Endothelial cell of umbilical vein (primary cell): ENCODE measurements around the gene MNS1. TPM values are rescaled to one million over a fixed set of nuclear protein-coding genes. Genes with fewer than 3 reads are reported as not detected.

Experiments used
- BruUV-seq: library from RNA; stranded (reverse); fragments of 400-500 nt; replicated peaks from 2 replicates; lab custom pipeline; 2021; lab: Mats Ljungman, UMichigan
- CTCF ChIA-PET: fragments of 300-600, 350-600 bp; sonication (Branson Sonifier 250); formaldehyde crosslinking; loops from one replicate; lab custom pipeline; 2021; ENCODE audit warnings: antibody characterized with exemption, inconsistent platforms; lab: Charles Lee
- POLR2A ChIA-PET: fragments of 300-600, 350-600 bp; sonication (Branson Sonifier 250); formaldehyde crosslinking; loops from one replicate; lab custom pipeline; 2021; ENCODE audit warnings: antibody characterized with exemption, inconsistent platforms; lab: Charles Lee
- DNase-seq: peaks from one replicate; pipeline ENCODE4 v3.0.0-alpha.2; 2011; ENCODE audit warnings: low read depth, low spot score
- FAIRE-seq: peaks from 2 replicates; lab custom pipeline; 2011; peaks lifted over from hg19 to GRCh38; lab: Jason Lieb, UNC
- H2AFZ ChIP-seq: 2 replicates; pipeline ENCODE4 v1.6.0; 2012; ENCODE audit warnings: low read depth, low read length, control low read depth, inconsistent platforms
- H3K27ac ChIP-seq: 2 replicates; pipeline ENCODE4 v1.5.1; 2011; ENCODE audit warnings: low read depth, mild to moderate bottlenecking, control low read depth, low read length, moderate library complexity; ENCODE audit not compliant: insufficient read depth
- H3K27me3 ChIP-seq, 2 experiments: 2 replicates each; pipeline versions ENCODE4 v1.6.0 to v1.6.1; 2011; ENCODE audit warnings: low read length in 2 of 2, mixed read lengths in 1 of 2; ENCODE audit not compliant: control insufficient read depth in 2 of 2, insufficient read depth in 2 of 2
- H3K36me3 ChIP-seq, 2 experiments: 2 replicates in 1 of 2; 3 replicates in 1 of 2; pipeline ENCODE4 v1.5.1; 2011; ENCODE audit warnings: low read length in 2 of 2, mild to moderate bottlenecking in 1 of 2, moderate library complexity in 1 of 2; ENCODE audit not compliant: control insufficient read depth in 2 of 2, insufficient read depth in 2 of 2; ENCODE audit errors: extremely low read depth in 1 of 2
- H3K4me1 ChIP-seq: 3 replicates; pipeline ENCODE4 v1.5.1; 2011; ENCODE audit warnings: mild to moderate bottlenecking, low read length; ENCODE audit not compliant: control insufficient read depth, insufficient read depth; ENCODE audit errors: extremely low read depth
- H3K4me2 ChIP-seq: 2 replicates; pipeline ENCODE4 v1.6.1; 2011; ENCODE audit warnings: low read length, control low read depth, mixed read lengths; ENCODE audit not compliant: insufficient read depth
- H3K4me3 ChIP-seq, 3 experiments: fragments of 200-600 bp in 1 of 3; sonication (generic), shearing (Covaris generic) in 1 of 3; replicated peaks in 1 of 3; 2 replicates each; pipeline ENCODE4 v1.5.1; 2011 to 2016; ENCODE audit warnings: control low read depth in 3 of 3, low read length in 3 of 3, mild to moderate bottlenecking in 2 of 3, inconsistent platforms in 1 of 3, low read depth in 1 of 3, moderate library complexity in 1 of 3; ENCODE audit not compliant: insufficient read depth in 1 of 3
- H3K79me2 ChIP-seq: 2 replicates; pipeline ENCODE4 v1.6.0; 2012; ENCODE audit warnings: low read length, inconsistent platforms; ENCODE audit not compliant: control insufficient read depth, insufficient read depth
- H3K9ac ChIP-seq: replicated peaks from 2 replicates; pipeline ENCODE3; 2011; ENCODE audit warnings: low read length, control low read depth; ENCODE audit not compliant: insufficient read depth; ENCODE audit errors: extremely low read depth
- H3K9me1 ChIP-seq: replicated peaks from 3 replicates; pipeline ENCODE4 v1.6.0; 2011; ENCODE audit warnings: mild to moderate bottlenecking, low read length; ENCODE audit not compliant: control insufficient read depth, insufficient read depth; ENCODE audit errors: extremely low read depth
- H3K9me3 ChIP-seq: replicated peaks from 2 replicates; pipeline ENCODE4 v1.5.1; 2012; ENCODE audit warnings: low read length, inconsistent platforms; ENCODE audit not compliant: control insufficient read depth, insufficient read depth
- H4K20me1 ChIP-seq: replicated peaks from 2 replicates; pipeline ENCODE3; 2011; ENCODE audit warnings: mild to moderate bottlenecking, low read length; ENCODE audit not compliant: control insufficient read depth, insufficient read depth; ENCODE audit errors: extremely low read depth
- CTCF ChIP-seq, 2 donors: IDR thresholded peaks; 1 replicate in 1 of 2; 2 replicates in 1 of 2; pipeline ENCODE4 v1.5.1; 2011; ENCODE audit warnings: low read length in 2 of 2, mild to moderate bottlenecking in 2 of 2, moderate library complexity in 2 of 2, control low read depth in 1 of 2, inconsistent platforms in 1 of 2, low read depth in 1 of 2; ENCODE audit not compliant: insufficient read depth in 1 of 2; ENCODE audit errors: extremely low read depth in 1 of 2
- EZH2 ChIP-seq: IDR thresholded peaks from 2 replicates; pipeline ENCODE4 v1.6.1; 2012; ENCODE audit warnings: borderline replicate concordance, low read depth, mild to moderate bottlenecking, moderate library complexity, low read length, inconsistent platforms; ENCODE audit not compliant: severe bottlenecking
- FOS ChIP-seq: IDR thresholded peaks from 2 replicates; pipeline ENCODE4 v1.6.1; 2011; ENCODE audit warnings: mild to moderate bottlenecking, low read length, moderate library complexity, borderline replicate concordance; ENCODE audit not compliant: insufficient read depth
- GATA2 ChIP-seq: IDR thresholded peaks from 2 replicates; pipeline ENCODE4 v1.7.0; 2011; ENCODE audit warnings: low read depth, mild to moderate bottlenecking, moderate library complexity, mixed read lengths, low read length; ENCODE audit not compliant: insufficient read length, insufficient read depth
- JUN ChIP-seq: IDR thresholded peaks from 2 replicates; pipeline ENCODE4 v1.6.1; 2011; ENCODE audit warnings: borderline replicate concordance, low read depth; ENCODE audit not compliant: insufficient read length, insufficient read depth
- MYC ChIP-seq: IDR thresholded peaks from one replicate; pipeline ENCODE4 v1.6.1; 2011; ENCODE audit warnings: mild to moderate bottlenecking, low read depth, low read length
- POLR2A ChIP-seq: IDR thresholded peaks from 2 replicates; pipeline ENCODE4 v1.6.1; 2012; ENCODE audit warnings: low read depth, mild to moderate bottlenecking, control low read depth, low read length
- POLR2AphosphoS5 ChIP-seq: IDR thresholded peaks from 2 replicates; pipeline ENCODE4 v1.6.1; 2012; ENCODE audit warnings: low read depth, mild to moderate bottlenecking, control low read depth, low read length, moderate library complexity; ENCODE audit not compliant: insufficient read depth
- dilution Hi-C: fragments of 300-500 bp; cut with MboI; formaldehyde crosslinking; loops from one replicate; pipeline ENCODE4 v1.15.0; 2019; ENCODE audit warnings: low sequenced_read_pairs; ENCODE audit not compliant: extremely low pct_ligation_motif_present
- intact Hi-C: fragments of 100-400 bp; cut with micrococcal nuclease; formaldehyde crosslinking; loops from one replicate; pipeline ENCODE4 v1.10.0; 2022
- polyA plus RNA-seq, 4 experiments: library from polyadenylated mRNA; depleted of rRNA in 3 of 4; stranded (reverse) in 3 of 4; unstranded in 1 of 4; fragments of >200 nt; gene quantifications; 2 replicates each; pipeline versions ENCODE4 v1.2.1 to v1.2.3, GENCODE V29; 2011 to 2012; ENCODE audit warnings: missing spikeins in 1 of 4
- total RNA-seq: library from RNA; stranded (reverse); gene quantifications from 2 replicates; pipeline ENCODE4 v1.2.3, GENCODE V29; 2021
- TF ChIP-seq, protein P1 (sequence below): IDR thresholded peaks from 2 replicates; pipeline ENCODE4 v1.6.1; 2011; ENCODE audit not compliant: insufficient read depth, insufficient read length

MNS1 gene
- total and polyA plus RNA-seq, 2 donors (not counting 3 experiments of a cell fraction or from before 2014, with no cell fraction given), result 0.25 to 2.6 TPM

DNA sequence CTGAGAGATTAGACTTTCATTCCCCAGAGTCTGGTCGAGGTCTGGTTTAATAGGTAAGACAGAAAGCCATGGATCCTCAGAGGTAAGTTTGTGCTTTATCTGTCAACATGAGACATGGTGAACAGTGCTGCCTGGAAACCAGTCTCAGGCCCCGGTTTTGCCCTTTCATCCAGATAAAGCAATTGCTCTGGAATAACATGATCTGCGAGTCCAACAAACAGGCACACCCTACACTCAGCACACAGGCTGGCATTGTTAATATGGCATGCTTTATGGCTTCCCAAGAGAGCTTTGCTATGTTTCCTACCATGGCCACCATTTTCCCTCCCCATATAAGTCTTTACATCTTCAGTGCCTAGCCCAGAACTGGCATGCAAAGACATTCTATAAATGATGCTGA is 30.1 kb upstream of the MNS1 start:
- no peaks in the 10 kb centered on the region for H3K79me2 ChIP-seq
- H3K4me2 ChIP-seq, result no peak overlapping the region
- DNase-seq (no peak), FAIRE-seq (no peak)
- no peak overlapping the region for H3K9ac ChIP-seq
- POLR2A ChIA-PET, result interaction anchor here (0.6 kb wide), 1 partner anchor 603 kb away, joined by 6 read pairs; no protein-coding TSS in a partner anchor
- TF ChIP-seq GATA2 (no peak), EZH2 (no peak), FOS (no peak), POLR2A (no peak), CTCF (IDR thresholded peaks at IDR 0.05; ENCODE audit: extremely low read depth in 1 of 2, insufficient read depth in 1 of 2, low read depth in 1 of 2, low read length in 2 of 2) (no peak), JUN (no peak), MYC (no peak), POLR2AphosphoS5 (no peak)
- TF ChIP-seq, protein P1, sequence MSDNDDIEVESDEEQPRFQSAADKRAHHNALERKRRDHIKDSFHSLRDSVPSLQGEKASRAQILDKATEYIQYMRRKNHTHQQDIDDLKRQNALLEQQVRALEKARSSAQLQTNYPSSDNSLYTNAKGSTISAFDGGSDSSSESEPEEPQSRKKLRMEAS, result no peak
- no peak overlapping the region for H2AFZ ChIP-seq
- no peaks in the 10 kb centered on the region for H3K9me3 ChIP-seq
- H3K4me3 ChIP-seq, result no peak overlapping the region
- dilution Hi-C loops (no loop called here), intact Hi-C loops (loop anchor here (5.0 to 10.0 kb wide), 4 partner anchors 237 to 717 kb away; partner anchors contain the start of genes TCF12 and ZNF280D)
- H3K4me1 ChIP-seq, result no peaks in the 10 kb centered on the region
- H4K20me1 ChIP-seq, result no peaks in the 10 kb centered on the region
- H3K36me3 ChIP-seq, result no peaks in the 10 kb centered on the region
- H3K27ac ChIP-seq, result no peak overlapping the region
- CTCF ChIA-PET, result interaction anchor here (1.0 to 3.4 kb wide), 6 partner anchors 13 to 1032 kb away, joined by 3 to 89 read pairs (median 4); no protein-coding TSS in a partner anchor
- BruUV-seq, result no TSS peak
- peaks cover 4 to 13% of the 10 kb centered on the region in 2 experiments for H3K27me3 ChIP-seq
- H3K9me1 ChIP-seq, result no peaks in the 10 kb centered on the region
